Measurements from ENCODE around the gene KCTD2. TPM values are rescaled to one million over a fixed set of nuclear protein-coding genes. Genes with fewer than 3 reads are reported as not detected.
A peak's percentile ranks its signal among the peaks of the same experiment; 100 is the strongest.
"Not testable (repeated sequence)": the region's sequence is repeated elsewhere in the genome, so short reads cannot be mapped to it uniquely, and the experiment has no call there.

The KCTD2 gene
- total RNA-seq, 1 experiment from 2014 or later = 34.9 TPM

DNA sequence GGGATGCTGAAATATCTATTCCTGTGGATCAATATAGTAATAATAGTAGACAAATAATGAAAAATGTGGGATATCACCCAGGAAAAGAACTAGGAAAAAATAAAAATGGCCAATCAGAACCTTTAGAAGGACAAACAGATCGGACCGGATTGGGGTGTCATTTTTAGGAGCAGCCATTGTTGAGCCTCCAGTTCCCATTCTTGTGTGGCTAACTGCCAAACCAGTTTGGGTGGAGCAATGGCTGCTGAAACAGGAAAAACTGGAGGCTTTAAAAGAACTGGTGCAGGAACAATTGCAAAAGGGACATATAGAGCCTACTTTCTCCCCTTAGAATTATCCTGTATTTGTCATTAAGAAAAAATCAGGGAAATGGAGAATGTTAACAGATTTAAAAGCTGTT lies 20.4 kb upstream of the KCTD2 start:
- H3K27ac ChIP-seq (ENCODE audit: low read length); H3K36me3 ChIP-seq (ENCODE audit: control insufficient read depth, insufficient read depth, low read length); BruUV-seq (replicated peaks); H3K27me3 ChIP-seq (ENCODE audit: control insufficient read depth, insufficient read depth, low read length); POLR2A ChIA-PET; intact Hi-C loops (cut with micrococcal nuclease; ENCODE audit: unreplicated experiment); ATAC-seq; H3K4me3 ChIP-seq (ENCODE audit: low read depth in 2 of 2, low read length in 2 of 2); DNase-seq (ENCODE audit: low read depth, low spot score); H3K9me3 ChIP-seq (ENCODE audit: control insufficient read depth, insufficient read depth, low read depth, low read length); in situ Hi-C loops (cut with HindIII; ENCODE audit: low pct_unique_long_range_greater_than_20kb, low sequenced_read_pairs); CTCF ChIA-PET; H3K4me1 ChIP-seq (ENCODE audit: control insufficient read depth, insufficient read depth, low read length): not testable (repeated sequence)

DNA sequence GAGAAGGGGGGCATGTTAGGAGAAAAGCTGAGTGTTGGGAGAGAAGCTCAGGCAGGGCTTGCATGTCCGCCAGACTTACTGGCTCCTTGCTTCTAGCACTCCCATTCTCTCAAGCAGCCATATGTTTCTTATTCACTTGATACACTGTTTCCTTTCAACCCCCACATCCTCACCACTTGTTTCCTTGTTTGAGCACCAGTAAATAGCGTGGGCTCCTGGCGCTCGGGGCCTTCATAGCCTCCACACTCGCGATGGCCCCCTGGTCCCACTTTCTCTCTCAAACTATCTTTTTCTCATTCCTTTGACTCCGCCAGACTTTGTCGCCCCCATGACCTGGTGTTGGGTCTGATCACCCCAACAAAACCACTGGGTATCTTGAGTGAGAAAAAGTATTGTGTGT lies 16.9 kb upstream of the KCTD2 start:
- CTCF ChIA-PET = interaction anchor here (0.6 to 1.2 kb wide), 2 partner anchors 68 to 75 kb away, joined by 4 read pairs; no protein-coding TSS in a partner anchor
- POLR2A ChIA-PET = no interaction called here
- Histone ChIP-seq H3K9me3 (ENCODE audit: control insufficient read depth, insufficient read depth, low read depth, low read length) (no peaks in the 10 kb centered on the region), H3K36me3 (ENCODE audit: control insufficient read depth, insufficient read depth, low read length) (no peaks in the 10 kb centered on the region), H3K27ac (ENCODE audit: low read length) (no peak overlapping the region), H3K4me1 (ENCODE audit: control insufficient read depth, insufficient read depth, low read length) (0 out of 2 replicates have a peak, but pooled peaks cover 3% of the 10 kb centered on the region), H3K27me3 (ENCODE audit: control insufficient read depth, insufficient read depth, low read length) (no peaks in the 10 kb centered on the region), H3K4me3 (ENCODE audit: low read depth in 2 of 2, low read length in 2 of 2) (no peak overlapping the region)
- no peak for DNase-seq (ENCODE audit: low read depth, low spot score)
- TF ChIP-seq, protein P1, sequence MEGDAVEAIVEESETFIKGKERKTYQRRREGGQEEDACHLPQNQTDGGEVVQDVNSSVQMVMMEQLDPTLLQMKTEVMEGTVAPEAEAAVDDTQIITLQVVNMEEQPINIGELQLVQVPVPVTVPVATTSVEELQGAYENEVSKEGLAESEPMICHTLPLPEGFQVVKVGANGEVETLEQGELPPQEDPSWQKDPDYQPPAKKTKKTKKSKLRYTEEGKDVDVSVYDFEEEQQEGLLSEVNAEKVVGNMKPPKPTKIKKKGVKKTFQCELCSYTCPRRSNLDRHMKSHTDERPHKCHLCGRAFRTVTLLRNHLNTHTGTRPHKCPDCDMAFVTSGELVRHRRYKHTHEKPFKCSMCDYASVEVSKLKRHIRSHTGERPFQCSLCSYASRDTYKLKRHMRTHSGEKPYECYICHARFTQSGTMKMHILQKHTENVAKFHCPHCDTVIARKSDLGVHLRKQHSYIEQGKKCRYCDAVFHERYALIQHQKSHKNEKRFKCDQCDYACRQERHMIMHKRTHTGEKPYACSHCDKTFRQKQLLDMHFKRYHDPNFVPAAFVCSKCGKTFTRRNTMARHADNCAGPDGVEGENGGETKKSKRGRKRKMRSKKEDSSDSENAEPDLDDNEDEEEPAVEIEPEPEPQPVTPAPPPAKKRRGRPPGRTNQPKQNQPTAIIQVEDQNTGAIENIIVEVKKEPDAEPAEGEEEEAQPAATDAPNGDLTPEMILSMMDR (IDR thresholded peaks at IDR 0.05) = no peak
- TF ChIP-seq, protein P2, sequence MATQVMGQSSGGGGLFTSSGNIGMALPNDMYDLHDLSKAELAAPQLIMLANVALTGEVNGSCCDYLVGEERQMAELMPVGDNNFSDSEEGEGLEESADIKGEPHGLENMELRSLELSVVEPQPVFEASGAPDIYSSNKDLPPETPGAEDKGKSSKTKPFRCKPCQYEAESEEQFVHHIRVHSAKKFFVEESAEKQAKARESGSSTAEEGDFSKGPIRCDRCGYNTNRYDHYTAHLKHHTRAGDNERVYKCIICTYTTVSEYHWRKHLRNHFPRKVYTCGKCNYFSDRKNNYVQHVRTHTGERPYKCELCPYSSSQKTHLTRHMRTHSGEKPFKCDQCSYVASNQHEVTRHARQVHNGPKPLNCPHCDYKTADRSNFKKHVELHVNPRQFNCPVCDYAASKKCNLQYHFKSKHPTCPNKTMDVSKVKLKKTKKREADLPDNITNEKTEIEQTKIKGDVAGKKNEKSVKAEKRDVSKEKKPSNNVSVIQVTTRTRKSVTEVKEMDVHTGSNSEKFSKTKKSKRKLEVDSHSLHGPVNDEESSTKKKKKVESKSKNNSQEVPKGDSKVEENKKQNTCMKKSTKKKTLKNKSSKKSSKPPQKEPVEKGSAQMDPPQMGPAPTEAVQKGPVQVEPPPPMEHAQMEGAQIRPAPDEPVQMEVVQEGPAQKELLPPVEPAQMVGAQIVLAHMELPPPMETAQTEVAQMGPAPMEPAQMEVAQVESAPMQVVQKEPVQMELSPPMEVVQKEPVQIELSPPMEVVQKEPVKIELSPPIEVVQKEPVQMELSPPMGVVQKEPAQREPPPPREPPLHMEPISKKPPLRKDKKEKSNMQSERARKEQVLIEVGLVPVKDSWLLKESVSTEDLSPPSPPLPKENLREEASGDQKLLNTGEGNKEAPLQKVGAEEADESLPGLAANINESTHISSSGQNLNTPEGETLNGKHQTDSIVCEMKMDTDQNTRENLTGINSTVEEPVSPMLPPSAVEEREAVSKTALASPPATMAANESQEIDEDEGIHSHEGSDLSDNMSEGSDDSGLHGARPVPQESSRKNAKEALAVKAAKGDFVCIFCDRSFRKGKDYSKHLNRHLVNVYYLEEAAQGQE (IDR thresholded peaks at IDR 0.05; ENCODE audit: insufficient read depth in 1 of 2, low read depth in 2 of 2, low read length in 1 of 2) = no peak
- TF ChIP-seq SIN3A (IDR thresholded peaks at IDR 0.05; ENCODE audit: borderline replicate concordance, insufficient read depth, low read depth, low read length) = no peak
- no peak for TF ChIP-seq POLR2AphosphoS5 (IDR thresholded peaks at IDR 0.05; ENCODE audit: low read depth, low read length)
- TF ChIP-seq TCF7L2 (IDR thresholded peaks at IDR 0.05; ENCODE audit: low read depth, low read length) = no peak
- no TSS peak for BruUV-seq (replicated peaks)
- ATAC-seq = no peak
- intact Hi-C loops (cut with micrococcal nuclease; ENCODE audit: unreplicated experiment) (no loop called here), in situ Hi-C loops (cut with HindIII; ENCODE audit: low pct_unique_long_range_greater_than_20kb, low sequenced_read_pairs) (no loop called here)

DNA sequence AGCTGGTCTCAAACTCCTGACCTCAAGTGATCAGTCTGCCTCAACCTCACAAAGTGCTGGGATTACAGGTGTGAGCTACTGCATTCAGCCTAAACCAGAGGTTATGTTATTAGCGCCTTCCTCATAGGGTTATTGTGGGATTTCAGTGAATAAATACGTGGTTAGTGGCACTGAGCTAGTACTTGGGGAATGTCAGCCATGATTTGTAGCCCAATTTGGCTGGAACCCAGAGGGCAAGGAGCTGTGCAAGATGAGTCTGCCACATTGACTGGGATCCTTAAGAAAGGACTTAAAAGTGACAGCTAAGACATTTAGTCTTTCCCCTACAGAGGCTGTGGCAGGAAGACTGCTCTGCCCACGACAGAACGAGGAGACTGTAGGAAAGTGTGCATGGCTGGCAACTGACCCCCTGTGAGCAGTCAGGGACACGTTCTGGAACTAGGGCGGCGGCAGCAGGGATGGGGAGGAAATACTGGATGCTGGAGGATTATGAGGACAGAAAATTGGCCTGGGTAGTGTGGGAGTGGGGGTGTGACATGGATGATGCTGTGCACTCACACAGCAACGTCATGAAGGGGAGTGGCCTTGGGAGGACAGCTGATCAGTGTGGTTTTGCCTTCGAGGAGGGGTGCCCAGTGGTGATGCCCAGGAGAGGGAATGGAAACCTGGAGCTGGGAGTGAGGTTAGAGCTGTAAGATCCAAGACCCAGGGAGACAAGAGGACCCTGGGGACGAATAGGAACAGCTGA lies 14.9 kb upstream of the KCTD2 start:
- peak overlapping the region; percentile 66 to 88 for H3K4me3 ChIP-seq (ENCODE audit: low read depth in 2 of 2, low read length in 2 of 2)
- no TSS peak for BruUV-seq (replicated peaks)
- no peaks in the 10 kb centered on the region for H3K27me3 ChIP-seq (ENCODE audit: control insufficient read depth, insufficient read depth, low read length)
- no peaks in the 10 kb centered on the region for H3K9me3 ChIP-seq (ENCODE audit: control insufficient read depth, insufficient read depth, low read depth, low read length)
- TF ChIP-seq, protein P2 (IDR thresholded peaks at IDR 0.05; ENCODE audit: insufficient read depth in 1 of 2, low read depth in 2 of 2, low read length in 1 of 2) = no peak
- no peak for TF ChIP-seq POLR2AphosphoS5 (IDR thresholded peaks at IDR 0.05; ENCODE audit: low read depth, low read length)
- no peak for TF ChIP-seq TCF7L2 (IDR thresholded peaks at IDR 0.05; ENCODE audit: low read depth, low read length)
- TF ChIP-seq SIN3A (IDR thresholded peaks at IDR 0.05; ENCODE audit: borderline replicate concordance, insufficient read depth, low read depth, low read length) = no peak
- TF ChIP-seq, protein P1 (IDR thresholded peaks at IDR 0.05) = no peak
- H3K4me1 ChIP-seq (ENCODE audit: control insufficient read depth, insufficient read depth, low read length) = peaks cover 8% of the 10 kb centered on the region; the same call in 1 of the 2 replicates
- intact Hi-C loops (cut with micrococcal nuclease; ENCODE audit: unreplicated experiment) (loop anchor here (2.0 kb wide), 1 partner anchor 71 kb away; no protein-coding TSS in a partner anchor), in situ Hi-C loops (cut with HindIII; ENCODE audit: low pct_unique_long_range_greater_than_20kb, low sequenced_read_pairs) (no loop called here)
- ChIA-PET POLR2A (interaction anchor here (0.9 to 1.5 kb wide), 2 partner anchors 19 to 20 kb away, joined by 3 read pairs; no protein-coding TSS in a partner anchor), CTCF (interaction anchor here (0.6 to 1.6 kb wide), 4 partner anchors 41 to 73 kb away, joined by 3 to 12 read pairs (median 5); no protein-coding TSS in a partner anchor)
- peak; percentile 50 for DNase-seq (ENCODE audit: low read depth, low spot score)
- H3K36me3 ChIP-seq (ENCODE audit: control insufficient read depth, insufficient read depth, low read length) = no peaks in the 10 kb centered on the region
- peak overlapping the region; percentile 24 for H3K27ac ChIP-seq (ENCODE audit: low read length)
- 0 out of 2 replicates have a peak, but pooled peaks have one; percentile 18 for ATAC-seq

Measured in Panc1 (cell line).